HG03103 (cell line): ENCODE measurements around the gene PHAF1.

Source experiments
- ATAC-seq: cut with Tn5 transposase; IDR thresholded peaks from one replicate; pipeline ENCODE4 v1.9.1; 2021; ENCODE audit warnings: low read depth; ENCODE audit not compliant: unreplicated experiment

PHAF1 gene

DNA sequence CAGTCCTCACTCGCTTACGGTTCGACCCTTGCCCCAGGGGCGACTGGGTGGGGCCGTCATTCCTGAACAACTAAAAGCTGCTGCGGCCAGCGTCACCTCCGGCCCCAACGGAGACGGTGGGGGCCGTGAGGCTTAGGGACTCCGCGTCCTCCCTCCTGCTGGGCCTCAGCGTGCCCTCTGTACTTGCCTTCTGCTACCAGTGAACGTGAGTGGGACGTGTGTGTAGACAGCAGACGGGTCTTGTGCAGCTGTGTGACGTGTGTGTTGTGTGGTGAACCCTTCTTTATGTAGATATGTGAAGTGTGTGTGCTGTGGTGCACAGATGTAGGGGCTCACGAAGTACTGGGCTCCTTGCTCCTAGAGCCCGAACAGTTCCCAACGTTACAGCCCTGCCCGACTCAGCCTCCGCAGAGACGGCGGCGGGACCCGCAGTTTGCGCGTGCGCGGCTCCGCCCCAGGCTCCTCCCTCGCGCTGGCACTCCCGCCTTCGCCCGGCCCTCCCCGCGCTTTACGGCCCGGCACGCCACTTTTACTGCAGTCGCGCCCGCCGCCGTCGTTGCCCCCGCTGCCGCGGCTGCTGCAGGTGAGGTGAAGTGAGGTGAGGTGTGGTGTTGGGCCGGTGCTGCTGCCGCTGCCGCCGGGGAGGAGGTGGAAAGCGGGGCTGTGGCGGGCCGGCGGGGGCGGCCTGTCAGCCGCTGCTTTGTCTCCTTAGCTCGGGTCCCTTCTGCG lies at the start of gene PHAF1:
Gene PHAF1 (plus strand): TSS at position 535 of the 729 bp plus-strand sequence. CDS start 235 bp downstream, outside the sequence.
- peak; percentile 81 for ATAC-seq

DNA sequence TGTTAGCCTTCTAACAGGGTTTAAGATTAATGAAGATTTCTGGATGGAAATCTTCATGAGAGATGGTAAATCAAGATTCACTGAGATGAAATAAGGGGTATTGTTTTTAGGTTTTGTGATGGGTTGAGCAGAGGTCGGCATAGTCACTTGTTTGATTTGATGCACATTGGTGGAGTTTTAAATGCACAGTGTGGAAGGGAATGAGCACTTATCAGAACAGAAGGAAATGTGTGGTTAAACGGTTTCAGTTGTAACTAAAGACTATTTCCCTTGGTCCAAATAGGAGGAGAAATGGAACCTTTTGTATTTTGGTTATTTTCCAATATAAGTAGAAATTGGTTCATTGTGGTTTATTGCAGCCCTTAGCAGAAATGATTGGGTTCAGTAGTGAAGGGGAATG lies 46.7 kb upstream of the PHAF1 start:
- ATAC-seq, result no peak

DNA sequence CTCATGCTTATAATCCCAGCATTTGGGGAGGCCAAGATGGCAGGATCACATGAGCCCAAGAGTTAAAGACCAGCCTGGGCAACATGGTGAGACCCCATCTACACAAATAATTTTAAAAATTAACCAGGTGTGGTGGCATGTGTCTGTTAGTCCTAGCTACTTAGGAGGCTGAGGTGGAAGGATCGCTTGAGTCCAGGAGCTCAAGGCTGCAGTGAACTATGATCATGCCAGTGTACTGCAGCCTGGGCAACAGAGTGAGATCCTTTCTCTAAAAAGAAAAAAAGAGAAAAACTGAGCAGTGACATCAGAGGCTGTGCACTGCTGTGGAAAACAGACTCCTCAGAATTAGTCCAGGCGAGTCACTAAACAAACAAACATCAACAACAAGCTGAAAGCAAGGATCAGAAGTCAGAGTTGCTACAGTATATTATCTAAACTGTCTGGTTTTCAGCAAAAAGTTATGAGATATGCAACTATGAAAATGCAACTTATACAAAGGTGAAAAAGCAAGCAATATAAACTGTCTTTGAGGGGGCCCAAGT lies 41.5 kb upstream of the PHAF1 start:
- no peak for ATAC-seq

- ATAC-seq, result no peak
Observed at GRCh38 chr16:67071476-67072048, 38.2 kb upstream of the PHAF1 start.

DNA sequence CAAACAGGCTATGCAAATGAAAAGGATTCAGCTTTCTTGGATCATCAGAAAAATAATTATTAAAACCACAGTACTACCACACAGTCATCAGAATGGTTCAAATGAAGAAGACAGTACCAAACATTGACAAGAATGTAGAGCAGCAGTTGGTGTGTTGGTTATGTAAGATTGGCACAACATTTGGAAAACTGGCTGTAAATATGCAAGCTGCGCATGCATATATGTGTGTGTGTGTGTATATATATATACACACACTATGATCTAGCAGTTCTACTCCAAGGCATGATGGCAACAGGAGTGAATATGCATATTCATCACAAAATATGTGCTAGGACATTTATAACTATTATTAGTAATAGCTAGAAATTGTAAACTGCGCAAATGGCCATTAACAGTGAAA lies 34.4 kb upstream of the PHAF1 start:
- ATAC-seq, result no peak

DNA sequence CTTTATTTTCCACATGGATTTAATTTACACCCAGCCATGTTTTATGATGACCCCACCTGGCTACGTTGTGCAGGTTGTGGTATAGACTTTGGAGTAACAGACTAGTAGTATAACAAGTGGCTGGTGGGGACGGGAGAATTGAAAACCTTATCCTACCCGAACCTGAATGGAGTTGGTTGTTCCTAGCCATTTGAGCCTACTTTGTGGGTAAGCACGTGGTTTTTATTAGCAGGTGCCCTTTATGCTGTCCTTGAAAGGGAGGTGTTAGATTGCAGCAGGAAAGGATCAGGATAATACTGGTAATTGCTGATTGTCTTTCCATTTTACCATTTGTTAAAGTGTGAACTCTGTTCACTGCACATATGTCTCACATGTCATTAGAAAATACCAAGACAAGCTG lies 31.9 kb upstream of the PHAF1 start:
- no peak for ATAC-seq

GRCh38 chr16:67082100-67082499 lies 27.6 kb upstream of the PHAF1 start:
- no peak for ATAC-seq

- no peak for ATAC-seq
Observed at GRCh38 chr16:67082891-67083290, 26.9 kb upstream of the PHAF1 start.

DNA sequence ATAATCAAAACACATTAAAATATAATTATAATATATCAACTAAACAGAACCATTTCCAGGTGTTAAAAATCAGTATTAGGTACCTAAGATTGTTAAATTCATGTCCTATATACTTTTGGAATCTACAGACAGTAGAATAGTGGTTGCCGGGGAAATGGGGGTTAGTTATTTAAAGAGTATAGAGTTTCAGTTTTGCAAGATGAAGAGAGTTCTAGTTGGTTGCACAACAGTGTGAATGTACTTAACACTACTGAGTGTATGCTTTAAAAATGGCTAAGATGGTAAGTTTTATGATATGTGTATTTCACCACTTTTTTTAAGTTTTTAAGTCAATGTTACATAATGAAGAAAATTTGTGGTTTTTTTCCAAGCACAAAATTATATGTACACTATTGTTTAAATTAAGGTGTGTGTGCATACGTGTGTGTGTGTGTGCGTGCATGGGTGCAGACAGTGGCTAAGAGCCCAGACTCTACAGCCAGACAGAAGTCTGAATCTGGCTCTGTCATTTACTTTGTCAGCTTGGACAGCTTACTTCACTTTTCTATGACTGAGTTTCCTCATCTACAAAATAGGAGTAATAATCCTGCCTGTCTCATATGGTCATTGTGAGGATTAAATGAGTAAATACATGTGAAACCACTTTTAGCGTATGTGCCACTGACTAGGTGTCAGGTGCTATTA lies 25.3 kb upstream of the PHAF1 start:
- peak; percentile 73 for ATAC-seq

DNA sequence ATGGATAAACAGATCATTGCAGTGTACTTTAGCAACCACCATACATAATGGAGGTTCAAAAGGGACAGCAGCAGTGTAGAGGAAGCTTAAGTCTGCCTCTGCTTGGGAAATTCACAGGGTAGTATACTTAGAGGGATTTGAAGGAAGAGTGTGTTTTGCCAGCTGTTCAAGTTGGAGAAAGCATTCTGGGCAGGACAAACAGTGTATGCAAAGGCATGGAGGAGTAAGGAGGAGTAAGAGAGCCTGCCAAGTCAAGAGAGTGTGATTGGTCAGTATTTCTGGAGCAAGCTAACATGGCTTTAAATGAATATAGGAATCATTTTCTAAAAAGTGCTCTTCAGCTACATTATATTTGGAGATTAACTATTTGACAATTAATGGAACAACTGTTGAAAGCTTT lies 22.9 kb upstream of the PHAF1 start:
- no peak for ATAC-seq

DNA sequence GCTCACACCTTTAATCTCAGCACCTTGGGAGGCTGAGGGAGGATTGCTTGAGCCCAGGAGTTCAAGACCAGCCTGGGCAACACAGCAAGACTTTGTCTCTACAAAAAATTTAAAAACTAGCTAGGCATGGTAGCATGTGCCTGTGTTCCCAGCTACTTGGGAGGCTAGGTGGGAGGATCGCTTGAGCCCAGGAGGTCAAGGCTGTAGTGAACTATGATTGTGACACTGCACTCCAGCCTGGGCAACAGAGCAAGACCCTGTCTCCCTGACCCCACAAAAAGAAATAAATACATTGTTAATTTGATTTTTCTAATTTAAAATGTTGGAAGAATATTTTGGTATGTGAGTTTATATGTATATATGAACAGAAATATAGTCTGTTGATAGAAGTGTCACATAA lies 22.4 kb upstream of the PHAF1 start:
- ATAC-seq, result no peak

GRCh38 chr16:67087803-67088202 lies 21.9 kb upstream of the PHAF1 start:
- ATAC-seq, result no peak

DNA sequence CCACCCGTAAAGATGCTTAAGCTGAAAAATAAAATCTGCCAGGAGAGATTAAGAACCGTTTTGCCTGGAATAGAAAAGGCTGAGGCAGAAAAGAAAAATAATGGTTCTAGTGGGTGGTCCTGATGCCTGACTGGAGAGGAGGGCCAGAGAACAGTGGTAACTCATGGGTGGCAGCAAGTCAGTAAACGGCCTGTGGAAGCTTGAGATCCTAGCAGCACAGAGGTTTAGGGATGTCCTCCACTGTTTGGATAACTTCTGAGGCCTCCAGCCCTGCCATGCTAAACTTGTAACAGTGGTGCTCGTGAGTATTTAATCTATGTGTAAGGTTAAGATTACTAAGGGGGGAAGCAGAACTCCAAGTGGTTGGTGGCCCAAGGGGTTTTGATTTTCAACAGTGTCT lies 21.2 kb upstream of the PHAF1 start:
- ATAC-seq, result no peak

DNA sequence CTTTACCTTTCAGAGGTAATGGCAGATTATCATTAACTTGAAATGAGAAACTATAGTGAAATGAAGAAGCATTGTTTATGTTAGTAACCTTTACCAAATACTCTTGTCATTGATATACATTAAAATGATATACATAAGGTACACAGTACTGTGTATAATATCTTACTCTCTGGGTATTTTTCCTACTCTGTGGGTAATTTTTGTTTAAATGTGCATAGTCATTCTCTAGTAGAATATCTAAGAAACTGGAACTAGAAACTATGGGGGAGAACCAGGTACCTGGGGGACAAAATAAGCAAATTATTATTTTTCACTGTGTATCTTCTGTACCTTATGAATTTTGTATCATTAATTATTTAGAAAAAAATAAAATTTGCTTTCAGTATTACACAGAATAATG lies 20.6 kb upstream of the PHAF1 start:
- ATAC-seq, result no peak

GRCh38 chr16:67091906-67092566 lies 17.7 kb upstream of the PHAF1 start:
- ATAC-seq, result no peak

- no peak for ATAC-seq
Observed at GRCh38 chr16:67093098-67093726, 16.5 kb upstream of the PHAF1 start.

DNA sequence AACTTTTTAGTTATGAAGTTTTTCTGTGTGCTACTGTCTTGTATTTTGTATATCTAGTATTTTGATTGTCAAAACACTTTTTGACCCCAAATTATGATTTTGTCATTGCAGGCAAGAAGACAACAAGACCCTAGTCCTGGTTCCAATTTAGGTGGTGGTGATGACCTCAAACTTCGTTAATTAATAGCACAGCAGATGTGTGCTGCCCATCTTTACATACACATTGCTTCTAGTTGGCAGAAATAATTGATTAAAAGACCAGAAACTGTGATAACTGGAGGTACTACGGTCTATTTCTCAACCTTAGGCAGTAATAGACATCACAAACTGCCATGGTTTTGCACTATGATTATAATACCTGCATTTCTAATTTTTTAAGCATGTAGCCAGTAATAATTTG lies 11.1 kb upstream of the PHAF1 start:
- no peak for ATAC-seq

- no peak for ATAC-seq
Observed at GRCh38 chr16:67100569-67101310, 9.0 kb upstream of the PHAF1 start.

GRCh38 chr16:67101311-67102082 lies 8.2 kb upstream of the PHAF1 start:
- ATAC-seq, result no peak
